H7 (cell line): ENCODE data around the gene FITM2. TPM values are rescaled to one million over a fixed set of nuclear protein-coding genes. Genes with fewer than 3 reads are reported as not detected.
"Not testable (repeated sequence)": the region's sequence is repeated elsewhere in the genome, so short reads cannot be mapped to it uniquely, and the experiment has no call there.

Experiments used
- DNase-seq: peaks from one replicate; pipeline ENCODE4 v3.0.0; 2012
- H3K27me3 ChIP-seq: 2 replicates; pipeline ENCODE4 v1.6.0; 2011; ENCODE audit warnings: mild to moderate bottlenecking, low read length; ENCODE audit not compliant: control insufficient read depth, insufficient read depth
- H3K36me3 ChIP-seq: replicated peaks from 2 replicates; pipeline ENCODE4 v1.5.1; 2011; ENCODE audit warnings: low read length; ENCODE audit not compliant: control insufficient read depth, insufficient read depth
- H3K4me3 ChIP-seq: 2 replicates; pipeline ENCODE4 v1.5.1; 2011; ENCODE audit warnings: low read depth, mild to moderate bottlenecking, control low read depth, low read length, moderate library complexity; ENCODE audit not compliant: insufficient read depth
- total RNA-seq: library from RNA; depleted of rRNA; stranded (reverse); fragments of >200 nt; shearing (Covaris generic); gene quantifications from 2 replicates; pipeline ENCODE4 v1.2.3, GENCODE V29; 2014; rRNA removed

Gene FITM2
- total RNA-seq: 1.2 and 1.6 TPM in 2 replicates

- DNase-seq: peak; percentile 98
- peaks cover 9% of the 10 kb centered on the region for H3K27me3 ChIP-seq
- peak within 1 kb of the TSS; percentile 98 for H3K4me3 ChIP-seq
- no peaks in the 10 kb centered on the region for H3K36me3 ChIP-seq
These were observed at the start of gene FITM2 for GRCh38 chr20:44310664-44311639. Gene FITM2 (minus strand): TSS chr20:44311202. CDS start chr20:44311148, 54 bp downstream.

GRCh38 chr20:44360221-44360620 is 49.2 kb upstream of the FITM2 start:
- DNase-seq: no peak
- no peak overlapping the region for H3K4me3 ChIP-seq
- H3K27me3 ChIP-seq: no peaks in the 10 kb centered on the region
- no peaks in the 10 kb centered on the region for H3K36me3 ChIP-seq

- no peak overlapping the region for H3K4me3 ChIP-seq
- no peak for DNase-seq
- no peaks in the 10 kb centered on the region for H3K36me3 ChIP-seq
These were observed 47.8 kb upstream of the FITM2 start for GRCh38 chr20:44358776-44359175.

GRCh38 chr20:44357555-44358125 is 46.6 kb upstream of the FITM2 start:
- H3K4me3 ChIP-seq: no peak overlapping the region; the same call in 1 of the 2 replicates
- no peak for DNase-seq
- no peaks in the 10 kb centered on the region for H3K36me3 ChIP-seq
- no peaks in the 10 kb centered on the region for H3K27me3 ChIP-seq

More at GRCh38 chr20:44358776-44359175, 47.8 kb upstream of the FITM2 start:
- H3K27me3 ChIP-seq: no peaks in the 10 kb centered on the region

- DNase-seq: no peak
- no peaks in the 10 kb centered on the region for H3K36me3 ChIP-seq
- no peak overlapping the region; the same call in 1 of the 2 replicates for H3K4me3 ChIP-seq
- no peaks in the 10 kb centered on the region for H3K27me3 ChIP-seq
These were observed 46.0 kb upstream of the FITM2 start for GRCh38 chr20:44357020-44357419.

- no peak for DNase-seq
- Histone ChIP-seq H3K27me3 (no peaks in the 10 kb centered on the region), H3K36me3 (no peaks in the 10 kb centered on the region), H3K4me3 (no peak overlapping the region; the same call in 1 of the 2 replicates)
These were observed 45.3 kb upstream of the FITM2 start for GRCh38 chr20:44356353-44356723.

GRCh38 chr20:44355498-44356352 is 44.7 kb upstream of the FITM2 start, which contains the start of gene HNF4A:
Gene HNF4A (plus strand): TSS chr20:44355699. CDS start chr20:44355805, 106 bp downstream.
- Histone ChIP-seq H3K4me3 (peak within 1 kb of the TSS; percentile 22; the same call in 1 of the 2 replicates), H3K27me3 (no peaks in the 10 kb centered on the region), H3K36me3 (no peaks in the 10 kb centered on the region)
- DNase-seq: no peak

- no peaks in the 10 kb centered on the region for H3K36me3 ChIP-seq
- DNase-seq: no peak
- H3K4me3 ChIP-seq: no peak overlapping the region
These were observed 44.0 kb upstream of the FITM2 start for GRCh38 chr20:44354979-44355497.

GRCh38 chr20:44350567-44350966 is 39.6 kb upstream of the FITM2 start:
- H3K36me3 ChIP-seq: no peaks in the 10 kb centered on the region
- DNase-seq: no peak
- no peak overlapping the region for H3K4me3 ChIP-seq
- no peaks in the 10 kb centered on the region for H3K27me3 ChIP-seq

More at GRCh38 chr20:44354979-44355497, 44.0 kb upstream of the FITM2 start:
- no peaks in the 10 kb centered on the region for H3K27me3 ChIP-seq

GRCh38 chr20:44349349-44349748 is 38.3 kb upstream of the FITM2 start:
- DNase-seq: no peak
- Histone ChIP-seq H3K27me3 (no peaks in the 10 kb centered on the region), H3K4me3 (no peak overlapping the region), H3K36me3 (no peaks in the 10 kb centered on the region)

- no peaks in the 10 kb centered on the region for H3K27me3 ChIP-seq
- no peak for DNase-seq
- H3K36me3 ChIP-seq: no peaks in the 10 kb centered on the region
- no peak overlapping the region for H3K4me3 ChIP-seq
These were observed 37.2 kb upstream of the FITM2 start for GRCh38 chr20:44348168-44348659.

GRCh38 chr20:44345941-44346340 is 34.9 kb upstream of the FITM2 start:
- not testable (repeated sequence) for H3K27me3 ChIP-seq, H3K36me3 ChIP-seq

GRCh38 chr20:44345147-44345546 is 34.1 kb upstream of the FITM2 start:
- Histone ChIP-seq H3K27me3 (no peaks in the 10 kb centered on the region), H3K4me3 (no peak overlapping the region), H3K36me3 (no peaks in the 10 kb centered on the region)
- DNase-seq: no peak

More at GRCh38 chr20:44345941-44346340, 34.9 kb upstream of the FITM2 start:
- not testable (repeated sequence) for DNase-seq, H3K4me3 ChIP-seq

GRCh38 chr20:44344723-44345122 is 33.7 kb upstream of the FITM2 start:
- Histone ChIP-seq H3K27me3 (no peaks in the 10 kb centered on the region), H3K36me3 (no peaks in the 10 kb centered on the region), H3K4me3 (no peak overlapping the region)
- no peak for DNase-seq
